GM10248 (cell line): ENCODE data around the gene SCARF1.
A peak's percentile ranks its signal among the peaks of the same experiment; 100 is the strongest.

Source experiments
- CTCF ChIA-PET: fragments of 300-600 bp; sonication (Branson Sonifier 250); formaldehyde crosslinking; extraction: SDS; loops from one replicate; lab custom pipeline; 2021; ENCODE audit warnings: antibody characterized with exemption; lab: Yijun Ruan, JAX
- POLR2A ChIA-PET: fragments of 350-650 bp; sonication (Branson Sonifier 250); formaldehyde crosslinking; extraction: SDS; loops from one replicate; lab custom pipeline; 2020; ENCODE audit warnings: antibody characterized with exemption; lab: Yijun Ruan, JAX
- DNase-seq: peaks from one replicate; pipeline ENCODE4 v3.0.0; 2012; ENCODE audit errors: extremely low spot score
- CTCF ChIP-seq: IDR thresholded peaks from 2 replicates; pipeline ENCODE4 v1.5.1; 2012; ENCODE audit warnings: mild to moderate bottlenecking, low read depth; ENCODE audit errors: extremely low read depth, missing control alignments, control extremely low read depth

The SCARF1 gene

GRCh38 chr17:1630662-1631061, 14.9 kb downstream of the SCARF1 start:
- no peak for DNase-seq
- ChIA-PET CTCF (interaction anchor here (0.6 to 7.3 kb wide), 30 partner anchors 7 to 370 kb away, joined by 3 to 109 read pairs (median 6); partner anchors contain the start of genes INPP5K, RILP and SCARF1), POLR2A (interaction anchor here (0.6 to 1.7 kb wide), 4 partner anchors 9 to 127 kb away, joined by 3 to 7 read pairs (median 4); no protein-coding TSS in a partner anchor)
- TF ChIP-seq CTCF = no peak

- POLR2A ChIA-PET = interaction anchor here (0.7 to 1.7 kb wide), 2 partner anchors 10 to 55 kb away, joined by 5 to 7 read pairs; no protein-coding TSS in a partner anchor
- DNase-seq = peak; percentile 77
- peak; percentile 85 for TF ChIP-seq CTCF
- CTCF ChIA-PET = interaction anchor here (0.6 to 7.3 kb wide), 37 partner anchors 8 to 369 kb away, joined by 3 to 109 read pairs (median 4); partner anchors contain the start of genes INPP5K, MYO1C, RILP and SCARF1
Measured at GRCh38 chr17:1629504-1630310, 15.8 kb downstream of the SCARF1 start.

GRCh38 chr17:1628856-1629503, 16.6 kb downstream of the SCARF1 start:
- ChIA-PET CTCF (interaction anchor here (1.0 to 7.3 kb wide), 23 partner anchors 11 to 362 kb away, joined by 3 to 109 read pairs (median 9); partner anchors contain the start of genes MYO1C, RILP and SCARF1), POLR2A (interaction anchor here (1.7 kb wide), 1 partner anchor 55 kb away, joined by 7 read pairs; no protein-coding TSS in a partner anchor)
- DNase-seq = peak; percentile 96
- peak; percentile 19 for TF ChIP-seq CTCF

- peak; percentile 2 for TF ChIP-seq CTCF
- ChIA-PET POLR2A (no interaction called here), CTCF (interaction anchor here (1.2 to 7.3 kb wide), 8 partner anchors 12 to 361 kb away, joined by 4 to 109 read pairs (median 18); partner anchors contain the start of gene RILP)
- DNase-seq = peak; percentile 92
Measured at GRCh38 chr17:1627982-1628855, 17.3 kb downstream of the SCARF1 start, which contains the start of gene SLC43A2. Gene SLC43A2, minus strand, starts transcription at chr17:1628834. Its CDS starts 960 bp downstream, at chr17:1627874.

- DNase-seq = peak; percentile 58
- ChIA-PET POLR2A (interaction anchor here (1.7 kb wide), 1 partner anchor 20 kb away, joined by 9 read pairs; no protein-coding TSS in a partner anchor), CTCF (interaction anchor here (0.7 to 7.3 kb wide), 10 partner anchors 9 to 94 kb away, joined by 3 to 109 read pairs (median 4); partner anchors contain the start of gene RILP)
- no peak for TF ChIP-seq CTCF
Measured at GRCh38 chr17:1627182-1627981, 18.1 kb downstream of the SCARF1 start.
